Fibroblast of skin of left quadriceps (primary cell): ENCODE results near the gene PRODH2.
"Not testable (repeated sequence)": the region's sequence is repeated elsewhere in the genome, so short reads cannot be mapped to it uniquely, and the experiment has no call there.

Experiments
- DNase-seq, 2 experiments: peaks; one replicate each; pipeline ENCODE4 v3.0.0-alpha.2; 2013; ENCODE audit warnings: low read depth in 2 of 2

The PRODH2 gene

DNA sequence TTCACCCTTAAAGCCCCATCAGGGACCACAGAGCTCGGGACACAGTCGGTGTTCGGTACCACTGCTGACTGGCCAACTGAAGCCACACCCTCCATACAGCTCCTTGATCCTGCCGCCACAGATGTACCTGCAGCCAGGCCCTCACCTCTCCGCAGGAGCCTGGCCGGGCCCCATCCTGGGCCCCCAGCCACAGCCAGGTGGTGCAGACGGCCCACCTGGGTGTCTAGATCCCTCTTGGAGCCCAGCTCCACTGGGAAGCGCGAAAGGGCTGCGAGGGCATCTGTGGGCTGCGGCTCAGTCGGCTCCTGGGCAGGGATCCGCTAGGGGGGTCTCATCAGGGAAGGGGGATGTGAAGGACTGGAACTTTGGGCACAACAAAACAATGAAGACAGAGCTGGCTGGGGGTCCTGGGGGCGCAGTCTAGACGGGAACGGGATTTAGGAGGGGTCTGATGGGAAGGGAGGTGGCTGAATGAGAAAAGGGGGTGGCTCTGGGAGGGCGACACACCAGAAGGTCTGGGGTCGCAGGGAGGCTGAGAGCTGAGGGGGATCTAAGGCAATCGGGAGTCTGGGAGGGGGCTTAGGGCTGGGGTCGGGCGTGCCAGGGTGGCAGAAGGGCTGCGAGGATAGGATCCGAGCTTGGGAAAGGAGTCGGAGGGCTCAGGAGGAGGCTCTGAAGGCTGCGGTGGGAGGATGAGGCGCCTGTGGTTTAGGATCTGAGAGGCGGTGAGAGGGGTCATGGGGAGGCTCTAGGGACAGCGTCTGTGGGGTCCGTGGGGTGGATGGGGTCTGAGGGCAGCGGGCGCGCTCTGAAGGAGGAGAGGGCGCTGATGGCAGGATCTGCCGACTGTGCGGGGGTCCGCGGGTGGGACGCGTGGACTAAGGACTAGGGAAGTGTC, 15.8 kb downstream of the PRODH2 start:
- no peak for DNase-seq

DNA sequence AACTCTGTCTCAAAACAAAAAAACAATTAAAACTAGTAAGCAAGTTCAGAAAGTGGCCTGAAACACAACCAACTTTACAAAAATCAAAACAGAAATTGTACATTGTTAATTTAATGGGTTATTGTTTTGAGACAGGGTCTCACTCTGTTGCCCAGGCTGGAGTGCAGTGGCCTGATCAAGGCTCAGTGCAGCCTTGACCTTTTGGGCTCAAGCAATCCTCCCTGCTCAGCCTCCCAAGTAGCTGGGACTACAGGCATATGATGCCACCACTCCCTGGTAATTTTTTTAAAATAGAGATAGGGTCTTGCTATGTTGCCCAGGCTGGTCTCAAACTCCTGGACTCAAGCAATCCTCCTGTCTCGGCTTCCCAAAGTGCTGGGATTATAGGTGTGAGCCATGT, 17.1 kb downstream of the PRODH2 start:
- not testable (repeated sequence) for DNase-seq

DNA sequence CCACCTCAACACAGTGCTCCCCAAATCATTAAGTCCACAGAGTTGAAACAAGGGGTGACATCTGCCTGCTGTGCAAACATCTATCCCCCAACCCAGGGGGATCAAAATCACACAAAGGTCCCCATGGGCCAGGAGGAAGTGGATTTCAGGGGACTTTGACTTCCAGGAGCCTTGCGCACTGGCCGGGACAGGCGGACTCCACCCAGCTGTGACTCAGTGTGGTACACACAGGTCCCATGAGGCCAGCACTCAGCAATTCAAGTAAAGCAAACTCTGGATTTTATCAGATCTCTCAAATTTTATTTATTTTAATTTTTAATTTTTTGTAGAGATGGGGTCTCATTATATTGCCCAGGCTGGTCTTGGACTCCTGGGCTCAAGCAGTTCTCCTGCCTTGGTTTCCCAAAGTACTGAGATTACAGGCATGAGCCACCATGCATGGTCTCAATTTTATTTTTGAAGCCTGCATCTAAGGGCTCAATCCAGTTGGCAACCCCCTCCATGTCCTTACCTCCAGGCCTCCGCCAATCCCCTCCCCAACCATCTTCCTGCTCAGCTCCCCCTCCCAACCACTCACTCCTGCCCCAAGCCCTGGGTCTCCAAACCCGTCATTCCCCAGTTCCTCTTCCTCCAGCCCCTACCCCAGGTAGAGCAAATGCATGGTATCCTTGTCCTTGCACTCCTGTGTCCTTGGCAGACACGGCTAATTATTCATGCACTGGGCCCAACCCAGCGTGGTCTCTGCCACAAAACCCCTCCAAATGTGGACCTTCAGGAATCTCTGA, 19.1 kb downstream of the PRODH2 start:
- DNase-seq: no peak

DNA sequence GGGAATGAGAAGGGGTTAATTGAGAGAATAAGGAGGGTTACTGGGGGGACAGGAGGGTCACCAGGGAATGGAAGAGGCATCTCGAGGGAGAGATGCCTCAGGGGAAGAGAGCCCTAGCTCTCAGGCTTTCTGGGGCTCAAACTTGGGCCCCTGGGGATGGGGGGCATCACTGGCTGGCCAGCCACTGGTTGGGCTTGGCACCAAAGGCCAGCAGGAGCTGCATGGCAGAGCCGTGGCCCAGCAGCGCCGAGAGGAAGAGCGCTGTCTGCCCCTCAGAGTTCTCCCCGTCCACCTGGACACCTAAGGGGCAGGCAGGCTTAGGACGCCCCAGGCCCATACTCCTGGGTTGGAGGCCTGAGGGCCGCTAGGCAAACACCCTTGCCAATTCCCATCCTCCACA, 19.8 kb downstream of the PRODH2 start:
- DNase-seq: no peak

DNA sequence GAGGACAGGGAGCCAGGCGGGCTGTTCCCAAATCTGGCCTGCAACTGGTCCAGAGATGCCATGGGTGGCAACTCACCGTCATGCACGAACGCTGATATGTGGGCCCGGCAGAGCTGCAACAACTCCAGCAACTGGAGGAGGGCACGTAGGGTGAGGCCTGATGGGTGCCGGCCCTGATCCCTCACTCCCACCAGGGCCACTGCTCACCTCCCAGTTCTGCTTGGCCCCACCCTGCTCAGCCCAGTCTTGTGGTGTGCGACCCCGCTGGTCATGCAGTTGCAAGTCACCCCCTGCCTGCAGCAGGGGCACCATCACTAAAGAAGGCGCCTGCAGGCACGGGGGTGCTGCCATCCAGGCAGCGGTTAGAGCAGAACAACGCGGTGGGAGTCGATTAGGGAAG, 20.3 kb downstream of the PRODH2 start:
- no peak for DNase-seq

DNA sequence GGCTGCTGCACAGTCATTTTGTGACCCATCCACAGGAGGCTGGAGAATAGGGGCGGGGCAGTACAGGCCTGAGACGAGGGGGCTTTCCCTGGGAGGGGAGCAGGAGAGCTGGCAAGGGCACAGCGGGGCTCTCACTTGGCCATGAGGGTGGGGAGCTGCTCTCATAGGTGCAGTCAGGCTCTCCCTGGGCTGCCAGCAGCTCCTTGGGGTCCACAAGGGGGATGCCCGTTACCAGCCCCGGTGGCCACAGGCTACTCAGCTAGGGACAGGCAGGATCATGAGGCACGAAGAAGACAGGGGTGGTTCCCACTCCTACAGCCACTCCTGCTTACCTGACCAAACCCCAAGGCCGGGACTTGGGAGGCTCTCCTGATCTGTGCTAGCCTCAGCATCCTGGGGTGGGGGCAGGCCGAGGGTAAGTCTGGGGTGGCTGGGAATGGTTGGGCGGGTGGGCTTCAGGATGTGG, 20.8 kb downstream of the PRODH2 start:
- no peak for DNase-seq

DNA sequence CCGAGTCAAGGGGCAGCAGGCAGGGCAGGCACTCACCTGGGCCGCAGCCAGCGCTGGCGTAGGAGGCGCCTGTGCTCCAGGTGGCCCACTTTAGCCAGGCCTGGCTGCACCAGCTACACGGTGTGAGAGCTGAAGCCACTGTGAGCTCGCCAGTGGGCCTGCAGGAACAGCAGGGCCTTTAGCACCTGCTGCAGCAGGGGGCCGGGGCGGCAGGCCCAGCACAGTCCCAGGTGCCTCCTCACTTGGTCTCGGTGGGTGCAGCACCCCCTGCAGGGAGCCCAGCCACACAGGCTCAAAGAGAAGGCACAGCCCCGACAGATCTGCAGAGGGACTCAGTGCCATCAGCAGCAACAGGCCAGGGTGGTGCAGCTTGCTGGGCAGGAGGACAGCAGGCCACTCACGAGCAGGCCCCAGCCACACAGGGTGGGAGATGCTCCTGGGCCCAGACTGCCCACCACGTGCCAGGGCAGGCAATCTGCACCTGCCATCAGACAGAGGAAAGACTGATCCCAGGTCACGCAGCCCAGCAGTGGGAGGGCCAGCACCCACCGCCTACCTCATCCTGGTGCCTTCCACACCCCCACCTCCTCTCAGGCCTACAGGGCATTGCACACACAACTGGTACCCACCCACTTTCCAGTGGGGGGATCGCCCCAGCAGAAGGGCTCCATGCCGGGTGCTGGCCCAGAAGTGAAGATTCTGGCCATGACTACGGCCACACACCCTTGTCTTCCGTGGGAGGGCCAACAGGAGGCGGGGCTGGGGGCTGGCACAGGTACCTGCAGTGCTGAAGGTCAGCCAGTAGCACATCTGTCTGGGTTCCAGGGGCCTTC, 21.4 kb downstream of the PRODH2 start:
- no peak for DNase-seq

DNA sequence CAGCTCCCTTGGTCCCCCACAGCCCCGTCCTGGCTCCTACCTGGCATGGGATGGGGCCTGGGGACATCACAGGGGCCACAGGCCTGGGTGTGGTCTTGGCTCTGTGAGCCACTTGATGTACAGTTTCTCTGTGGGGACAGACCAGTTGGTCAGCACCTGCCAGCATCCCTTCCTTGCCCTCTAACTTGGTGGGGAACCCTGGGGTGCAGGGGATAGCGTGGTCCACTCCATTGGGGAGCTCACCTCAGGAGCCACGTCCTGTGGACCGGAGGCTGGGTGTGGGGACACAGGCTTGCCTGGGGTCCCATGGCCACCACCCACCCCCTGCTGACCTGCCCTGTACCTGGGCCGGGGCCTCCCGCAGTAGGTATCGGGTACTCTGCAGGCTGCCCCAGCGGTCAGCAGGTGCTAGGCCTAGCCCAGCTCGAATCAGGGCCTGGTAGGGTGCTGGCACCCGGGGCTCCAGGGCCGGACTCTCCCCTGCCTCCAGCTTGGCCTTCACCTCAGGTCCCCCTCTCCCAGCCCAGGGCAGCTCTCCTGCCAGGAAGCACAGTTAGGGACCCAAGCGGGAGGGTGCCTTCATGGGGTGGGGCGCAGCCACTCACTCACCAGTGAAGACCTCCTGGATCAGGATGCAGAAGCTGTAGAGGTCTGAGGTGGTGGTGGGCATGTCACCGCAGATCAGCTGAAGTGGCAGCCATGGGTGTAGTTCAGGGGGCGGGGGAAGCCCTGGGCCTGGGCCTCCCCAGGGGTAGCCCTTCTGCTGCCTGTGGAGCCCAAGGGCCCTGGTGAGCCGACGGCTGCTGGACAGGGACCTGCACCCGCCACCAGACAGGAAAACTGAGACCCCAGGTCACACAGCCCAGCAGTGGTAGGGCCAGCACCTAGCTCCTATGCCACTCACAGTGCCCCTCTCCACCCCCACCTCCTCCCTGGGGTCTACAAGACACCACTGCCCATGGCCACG, 22.4 kb downstream of the PRODH2 start:
- DNase-seq: no peak

DNA sequence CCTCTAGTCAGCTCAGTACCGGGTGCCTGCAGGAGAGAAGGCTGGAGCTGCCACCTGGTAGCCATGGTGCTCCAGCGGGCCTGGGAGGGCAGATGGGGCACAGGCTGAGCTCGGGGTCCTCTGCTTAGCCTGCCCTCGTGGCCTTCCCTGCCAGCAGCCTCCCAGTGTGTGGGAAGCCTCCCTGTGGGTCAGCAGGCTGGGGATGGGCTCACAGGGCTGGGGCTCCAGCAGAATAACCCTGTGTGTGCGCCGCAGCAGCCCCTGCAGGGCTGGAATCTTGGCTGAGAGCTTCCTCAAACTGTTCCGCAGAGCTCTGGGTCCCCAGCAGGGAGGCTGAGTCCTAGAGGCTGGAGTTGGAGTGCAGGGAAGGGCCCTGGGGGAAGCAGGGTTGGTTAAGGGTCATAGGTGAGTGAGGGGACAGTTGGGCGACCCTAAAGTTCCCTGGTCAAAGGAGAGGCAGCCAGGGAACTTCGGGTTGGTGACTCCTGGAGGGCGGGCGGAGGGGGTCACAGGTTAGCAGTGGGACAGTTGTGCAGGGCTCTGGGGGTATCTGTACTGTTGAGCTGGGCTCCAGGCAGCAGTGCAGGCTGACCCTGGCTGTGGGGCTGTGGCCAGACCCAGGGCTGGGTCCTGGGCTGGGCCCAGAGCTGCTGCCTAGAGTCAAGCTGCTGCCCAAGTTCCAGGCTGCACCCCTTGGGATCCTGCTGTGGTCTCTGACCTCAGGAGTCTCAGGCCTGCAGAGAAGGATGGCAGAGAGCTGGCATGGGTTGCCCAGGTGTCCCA, 23.3 kb downstream of the PRODH2 start:
- DNase-seq: no peak

DNA sequence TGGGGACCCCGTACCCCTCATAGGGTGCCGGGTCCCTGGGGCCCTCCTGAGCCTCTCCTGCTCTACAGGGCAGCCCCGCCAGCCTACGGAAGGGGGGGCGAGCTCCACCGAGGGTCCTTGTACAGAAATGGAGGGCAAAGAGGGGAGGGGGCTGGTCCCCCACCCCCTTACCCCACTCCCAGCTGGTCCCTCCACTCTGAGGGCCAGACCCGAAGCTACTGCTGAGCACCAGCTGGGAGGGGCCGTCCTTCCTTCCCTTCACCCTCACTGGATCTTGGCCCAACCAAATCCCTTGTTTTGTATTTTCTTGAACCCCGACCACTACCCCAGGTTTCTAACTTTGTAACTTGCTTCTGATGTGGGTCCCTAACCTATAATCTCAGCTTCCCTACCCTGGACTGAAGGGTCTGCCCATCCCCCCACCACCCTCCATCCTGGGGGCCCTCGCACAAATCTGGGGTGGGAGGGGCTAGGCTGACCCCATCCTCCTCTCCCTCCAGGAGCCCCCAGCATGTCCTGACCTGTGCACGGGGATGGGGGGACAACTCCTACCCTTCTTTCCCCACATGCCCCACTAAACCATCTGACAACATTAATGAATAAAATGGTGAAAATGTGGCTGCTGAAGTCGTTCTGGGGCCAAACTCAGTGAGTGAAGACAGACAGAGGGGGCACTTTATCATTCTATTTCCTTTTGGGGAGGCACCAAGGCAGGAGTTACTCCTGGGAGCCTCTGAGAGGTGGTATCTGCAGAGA, 24.3 kb downstream of the PRODH2 start:
- no peak for DNase-seq

DNA sequence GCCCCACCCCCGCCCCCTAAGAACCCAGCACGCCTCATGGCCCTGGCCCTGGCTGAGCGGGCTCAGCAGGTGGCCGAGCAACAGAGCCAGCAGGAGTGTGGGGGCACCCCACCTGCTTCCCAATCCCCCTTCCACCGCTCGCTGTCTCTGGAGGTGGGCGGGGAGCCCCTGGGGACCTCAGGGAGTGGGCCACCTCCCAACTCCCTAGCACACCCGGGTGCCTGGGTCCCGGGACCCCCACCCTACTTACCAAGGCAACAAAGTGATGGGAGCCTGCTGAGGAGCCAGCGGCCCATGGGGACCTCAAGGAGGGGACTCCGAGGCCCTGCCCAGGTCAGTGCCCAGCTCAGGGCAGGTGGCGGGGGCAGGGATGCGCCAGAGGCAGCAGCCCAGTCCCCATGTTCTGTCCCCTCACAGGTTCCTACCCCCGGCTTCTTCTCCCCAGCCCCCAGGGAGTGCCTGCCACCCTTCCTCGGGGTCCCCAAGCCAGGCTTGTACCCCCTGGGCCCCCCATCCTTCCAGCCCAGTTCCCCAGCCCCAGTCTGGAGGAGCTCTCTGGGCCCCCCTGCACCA, 25.3 kb downstream of the PRODH2 start:
- DNase-seq: no peak

DNA sequence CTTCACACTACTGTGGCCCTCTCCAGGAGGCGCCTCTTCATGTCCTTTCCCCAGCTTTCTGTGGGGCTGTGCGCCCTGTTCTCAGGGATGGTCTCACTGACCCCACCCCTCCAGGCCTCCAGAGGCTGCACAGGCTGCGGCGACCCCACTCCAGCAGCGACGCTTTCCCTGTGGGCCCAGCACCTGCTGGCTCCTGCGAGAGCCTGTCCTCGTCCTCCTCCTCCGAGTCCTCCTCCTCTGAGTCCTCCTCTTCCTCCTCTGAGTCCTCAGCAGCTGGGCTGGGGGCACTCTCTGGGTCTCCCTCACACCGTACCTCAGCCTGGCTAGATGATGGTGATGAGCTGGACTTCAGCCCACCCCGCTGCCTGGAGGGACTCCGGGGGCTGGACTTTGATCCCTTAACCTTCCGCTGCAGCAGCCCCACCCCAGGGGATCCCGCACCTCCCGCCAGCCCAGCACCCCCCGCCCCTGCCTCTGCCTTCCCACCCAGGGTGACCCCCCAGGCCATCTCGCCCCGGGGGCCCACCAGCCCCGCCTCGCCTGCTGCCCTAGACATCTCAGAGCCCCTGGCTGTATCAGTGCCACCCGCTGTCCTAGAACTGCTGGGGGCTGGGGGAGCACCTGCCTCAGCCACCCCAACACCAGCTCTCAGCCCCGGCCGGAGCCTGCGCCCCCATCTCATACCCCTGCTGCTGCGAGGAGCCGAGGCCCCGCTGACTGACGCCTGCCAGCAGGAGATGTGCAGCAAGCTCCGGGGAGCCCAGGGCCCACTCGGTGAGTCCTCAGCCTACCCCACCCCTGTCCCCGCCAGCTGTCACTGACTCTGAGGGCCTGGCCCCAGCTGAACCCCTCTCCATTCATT, 26.1 kb downstream of the PRODH2 start:
- DNase-seq: no peak

DNA sequence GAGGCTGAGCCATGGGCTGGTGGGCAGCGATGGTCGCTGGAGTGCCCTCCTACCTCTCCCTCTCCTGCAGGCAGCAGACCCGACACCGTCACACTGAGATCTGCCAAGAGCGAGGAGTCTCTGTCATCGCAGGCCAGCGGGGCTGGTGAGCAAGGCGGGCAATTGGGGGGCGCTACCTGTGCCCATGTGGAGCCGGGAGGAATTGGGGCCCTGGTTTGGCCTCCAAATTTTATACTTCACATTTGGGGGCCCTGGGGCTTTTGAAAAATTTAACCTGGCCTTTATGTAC, 27.4 kb downstream of the PRODH2 start:
- DNase-seq: no peak

DNA sequence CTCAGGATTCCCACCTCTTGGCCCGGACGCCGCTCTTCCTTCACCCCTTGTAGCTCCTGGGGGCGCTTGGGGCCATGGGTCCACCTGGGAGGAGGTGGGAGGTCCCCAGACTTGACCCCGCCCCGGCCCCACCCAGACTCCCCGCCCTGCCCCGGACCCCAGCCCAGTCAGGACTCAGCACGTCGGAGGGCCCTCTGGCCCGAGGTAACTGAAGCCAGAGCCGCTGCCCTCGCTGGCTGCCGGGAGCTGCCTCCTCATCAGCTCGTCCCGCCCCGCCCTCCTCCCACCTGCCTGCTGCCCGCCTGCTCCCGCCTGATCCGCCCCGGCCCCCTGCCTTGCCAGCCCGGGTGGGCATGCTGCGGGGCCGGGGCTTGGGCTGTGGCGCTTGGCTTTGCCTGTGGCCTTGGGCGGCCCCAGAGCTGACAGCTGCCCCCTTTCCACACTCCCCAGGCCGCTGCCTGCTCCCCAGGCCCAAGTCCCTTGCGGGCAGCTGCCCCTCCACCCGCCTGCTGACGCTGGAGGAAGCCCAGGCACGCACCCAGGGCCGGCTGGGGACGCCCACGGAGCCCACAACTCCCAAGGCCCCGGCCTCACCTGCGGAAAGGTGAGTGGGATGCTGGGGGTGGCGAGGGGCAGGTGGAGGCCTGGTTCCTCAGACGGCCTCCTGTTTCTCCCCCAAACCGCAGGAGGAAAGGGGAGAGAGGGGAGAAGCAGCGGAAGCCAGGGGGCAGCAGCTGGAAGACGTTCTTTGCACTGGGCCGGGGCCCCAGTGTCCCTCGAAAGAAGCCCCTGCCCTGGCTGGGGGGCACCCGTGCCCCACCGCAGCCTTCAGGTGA, 27.9 kb downstream of the PRODH2 start:
- no peak for DNase-seq

DNA sequence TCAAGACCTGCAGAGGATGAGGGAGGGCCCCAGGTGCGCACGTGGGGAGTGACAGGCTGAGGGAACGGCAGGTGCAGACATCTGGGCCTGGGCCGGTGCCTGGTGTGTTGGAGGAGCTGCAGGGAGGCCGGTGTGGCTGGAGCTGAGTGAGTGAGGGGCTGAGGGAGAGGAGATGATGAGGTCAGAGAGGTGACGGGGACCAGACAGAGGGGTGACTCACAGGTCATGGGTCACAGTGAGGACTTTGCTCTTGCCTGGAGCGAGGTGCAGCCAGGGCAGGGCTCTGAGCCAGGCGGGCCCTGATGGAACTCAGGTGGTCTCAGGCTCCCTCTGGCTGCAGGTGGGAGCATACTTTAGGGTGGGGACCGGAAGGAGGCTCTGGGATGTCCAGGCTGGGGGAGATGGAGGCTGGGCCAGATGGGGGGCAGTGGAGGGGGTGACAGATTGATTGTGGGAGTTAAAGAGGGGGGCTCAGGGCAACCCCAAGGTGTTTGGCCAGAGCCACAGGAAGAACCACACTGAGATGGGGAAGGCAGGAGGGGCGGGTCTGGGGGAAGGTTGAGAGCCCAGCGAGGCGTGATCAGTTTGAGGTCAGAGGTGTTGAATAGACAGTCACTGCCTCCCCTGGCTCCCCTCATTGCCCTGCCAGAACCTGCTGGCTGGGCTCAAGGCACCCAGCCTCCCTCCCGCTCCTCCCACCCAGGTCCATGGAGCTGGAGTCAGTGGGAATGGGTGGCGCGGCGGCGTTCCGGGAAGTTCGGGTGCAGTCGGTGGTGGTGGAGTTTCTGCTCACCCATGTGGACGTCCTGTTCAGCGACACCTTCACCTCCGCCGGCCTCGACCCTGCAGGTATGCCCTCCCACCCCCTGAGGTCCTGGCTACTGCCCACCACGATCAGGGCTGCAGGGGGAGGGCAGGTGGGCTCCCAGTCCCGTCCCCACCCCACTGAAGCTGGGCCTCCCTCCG, 28.9 kb downstream of the PRODH2 start:
- DNase-seq: no peak

DNA sequence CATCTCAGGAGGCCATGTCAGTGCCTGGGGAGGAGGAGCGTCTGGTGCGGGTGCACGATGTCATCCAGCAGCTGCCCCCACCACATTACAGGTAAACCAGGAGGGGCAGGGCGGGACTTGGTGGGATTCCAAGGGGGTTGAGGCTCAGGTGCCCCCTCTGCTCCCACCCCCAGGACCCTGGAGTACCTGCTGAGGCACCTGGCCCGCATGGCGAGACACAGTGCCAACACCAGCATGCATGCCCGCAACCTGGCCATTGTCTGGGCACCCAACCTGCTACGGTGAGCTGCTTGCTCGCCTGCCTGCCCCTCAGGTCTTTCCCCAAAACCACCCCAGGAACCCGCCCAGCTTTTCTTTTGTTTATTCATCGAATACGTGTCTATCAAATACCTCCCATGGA, 30.1 kb downstream of the PRODH2 start:
- no peak for DNase-seq
